A549 (cell line): ENCODE results near the gene RFX3. TPM values are rescaled to one million over a fixed set of nuclear protein-coding genes. Genes with fewer than 3 reads are reported as not detected.

Experiments used
- ATAC-seq, 2 experiments: fragments of 200-7000 bp in 1 of 2; fragments of >200 bp in 1 of 2; cut with Nextera tagmentation in 1 of 2; cut with Tn5 transposase in 1 of 2; 3 replicates each; pipeline versions ENCODE4 v1.8.0 to v1.9.1; 2018 to 2020; ENCODE audit warnings: mild to moderate bottlenecking in 1 of 2, moderate library complexity in 1 of 2
- CTCF ChIA-PET: fragments of 300-600 bp; sonication (Branson Sonifier 250); formaldehyde crosslinking; extraction: SDS; loops from one replicate; lab custom pipeline; 2021; ENCODE audit warnings: antibody characterized with exemption, inconsistent platforms; lab: Yijun Ruan, JAX
- POLR2A ChIA-PET: fragments of 350-600 bp; formaldehyde crosslinking; extraction: SDS; loops from one replicate; lab custom pipeline; 2021; ENCODE audit warnings: antibody characterized with exemption, inconsistent platforms; lab: Yijun Ruan, JAX
- DNase-seq, 2 experiments: peaks; one replicate each; pipeline versions ENCODE4 v3.0.0 to v3.0.0-alpha.2; 2011 to 2016; ENCODE audit warnings: low read depth in 1 of 2, low spot score in 1 of 2
- FAIRE-seq: peaks from 2 replicates; lab custom pipeline; 2011; peaks lifted over from hg19 to GRCh38; lab: Jason Lieb, UNC
- H3K27ac ChIP-seq, 2 experiments: fragments of >200 bp; sonication (Bioruptor Twin); formaldehyde crosslinking; 3 replicates each; pipeline ENCODE4 v1.5.1; 2016 to 2017
- H3K4me1 ChIP-seq: fragments of >200 bp; sonication (Bioruptor Twin); formaldehyde crosslinking; 3 replicates; pipeline ENCODE4 v1.6.1; 2016
- H3K4me2 ChIP-seq: fragments of >200 bp; sonication (Bioruptor Twin); formaldehyde crosslinking; 3 replicates; pipeline ENCODE4 v1.6.1; 2016
- H3K4me3 ChIP-seq: fragments of >200 bp; sonication (Bioruptor Twin); formaldehyde crosslinking; 3 replicates; pipeline ENCODE4 v1.5.1; 2016
- H3K9me3 ChIP-seq: fragments of >200 bp; sonication (Bioruptor Twin); formaldehyde crosslinking; 3 replicates; pipeline ENCODE4 v1.6.1; 2016
- ATOH8 ChIP-seq: fragments of 250-450 bp; sonication (Bioruptor Pico); IDR thresholded peaks from 2 replicates; pipeline ENCODE4 v1.5.0; 2020; ENCODE audit warnings: low read depth, mild to moderate bottlenecking, moderate library complexity
- CBX2 ChIP-seq: fragments of 200-600 bp; sonication (generic); IDR thresholded peaks from 2 replicates; pipeline ENCODE4 v1.6.1; 2016; ENCODE audit warnings: low read depth, mild to moderate bottlenecking, borderline replicate concordance
- CEBPB ChIP-seq, 2 experiments: fragments of >200 bp in 1 of 2; sonication (Bioruptor Twin) in 1 of 2; formaldehyde crosslinking in 1 of 2; IDR thresholded peaks; 2 replicates each; pipeline ENCODE4 v1.6.1; 2012 to 2016
- CHD2 ChIP-seq: fragments of 150-350 bp; IDR thresholded peaks from 2 replicates; pipeline ENCODE4 v1.6.1; 2014; ENCODE audit warnings: low read length; ENCODE audit not compliant: partially characterized antibody
- CTCF ChIP-seq: fragments of >200 bp; sonication (Bioruptor Twin); formaldehyde crosslinking; IDR thresholded peaks from 3 replicates; pipeline ENCODE4 v1.5.1; 2016
- E2F6 ChIP-seq: IDR thresholded peaks from 2 replicates; pipeline ENCODE4 v1.6.1; 2012; ENCODE audit warnings: low read depth, borderline replicate concordance
- EHF ChIP-seq: fragments of 250-450 bp; sonication (Bioruptor Pico); IDR thresholded peaks from 2 replicates; pipeline ENCODE4 v1.5.0; 2020; ENCODE audit warnings: mild to moderate bottlenecking
- EP300 ChIP-seq, 2 experiments: fragments of >200 bp; sonication (Bioruptor Twin); formaldehyde crosslinking; IDR thresholded peaks; 2 replicates in 1 of 2; 3 replicates in 1 of 2; pipeline ENCODE4 v1.6.1; 2016 to 2017
- ESRRA ChIP-seq: fragments of 150-350 bp; IDR thresholded peaks from 2 replicates; pipeline ENCODE4 v1.6.1; 2014; ENCODE audit warnings: mild to moderate bottlenecking, low read length, borderline replicate concordance
- FOSB ChIP-seq: fragments of 250-450 bp; sonication (Bioruptor Pico); IDR thresholded peaks from 2 replicates; pipeline ENCODE4 v1.5.0; 2020; ENCODE audit warnings: mild to moderate bottlenecking, moderate library complexity
- GATA3 ChIP-seq: IDR thresholded peaks from 2 replicates; pipeline ENCODE4 v1.6.1; 2012; ENCODE audit warnings: borderline replicate concordance
- HEYL ChIP-seq: fragments of 250-450 bp; sonication (Bioruptor Pico); IDR thresholded peaks from 2 replicates; pipeline ENCODE4 v1.8.0; 2021; ENCODE audit warnings: mild to moderate bottlenecking, moderate library complexity
- HOXA7 ChIP-seq: fragments of 250-450 bp; sonication (Bioruptor Pico); IDR thresholded peaks from 2 replicates; pipeline ENCODE4 v1.5.0; 2020; ENCODE audit warnings: mild to moderate bottlenecking, moderate library complexity
- HOXB13 ChIP-seq: fragments of 250-450 bp; sonication (Bioruptor Pico); IDR thresholded peaks from 2 replicates; pipeline ENCODE4 v1.5.0; 2020; ENCODE audit warnings: low read depth, mild to moderate bottlenecking, moderate library complexity
- JUN ChIP-seq, 2 experiments: fragments of >200 bp; sonication (Bioruptor Twin); formaldehyde crosslinking; IDR thresholded peaks; 2 replicates in 1 of 2; 3 replicates in 1 of 2; pipeline ENCODE4 v1.6.1; 2016 to 2017
- JUNB ChIP-seq: fragments of >200 bp; sonication (Bioruptor Twin); formaldehyde crosslinking; IDR thresholded peaks from 2 replicates; pipeline ENCODE4 v1.6.1; 2016
- MAFK ChIP-seq: fragments of 450-650 bp; IDR thresholded peaks from 2 replicates; pipeline ENCODE4 v1.6.1; 2014; ENCODE audit not compliant: partially characterized antibody
- MYC ChIP-seq: IDR thresholded peaks from 2 replicates; pipeline ENCODE4 v1.6.1; 2012; ENCODE audit warnings: mild to moderate bottlenecking, inconsistent platforms, low read length, improper control_type of control experiment, borderline replicate concordance
- RAD21 ChIP-seq, 2 experiments: fragments of >200 bp in 1 of 2; sonication (Bioruptor Twin) in 1 of 2; formaldehyde crosslinking in 1 of 2; IDR thresholded peaks in 1 of 2; conservative IDR thresholded peaks in 1 of 2; 2 replicates in 1 of 2; 3 replicates in 1 of 2; pipeline ENCODE4 v1.6.1; 2012 to 2018; ENCODE audit warnings: inconsistent platforms in 1 of 2
- RFX5 ChIP-seq: fragments of 450-650 bp; IDR thresholded peaks from 2 replicates; pipeline ENCODE4 v1.7.1; 2014; ENCODE audit warnings: antibody characterized with exemption, mild to moderate bottlenecking, moderate library complexity
- RNF2 ChIP-seq: fragments of 200-600 bp; sonication (generic); IDR thresholded peaks from 2 replicates; pipeline ENCODE4 v1.6.1; 2016; ENCODE audit warnings: low read depth, mild to moderate bottlenecking, antibody characterized with exemption, moderate library complexity, borderline replicate concordance
- SMC3 ChIP-seq: fragments of >200 bp; sonication (Bioruptor Twin); formaldehyde crosslinking; IDR thresholded peaks from 3 replicates; pipeline ENCODE4 v1.6.1; 2018; ENCODE audit warnings: inconsistent platforms
- ZC3H11A ChIP-seq: fragments of 450-650 bp; IDR thresholded peaks from 2 replicates; pipeline ENCODE4 v1.6.1; 2014; ENCODE audit warnings: antibody characterized with exemption, mild to moderate bottlenecking
- ZFP36 ChIP-seq: fragments of 450-650 bp; IDR thresholded peaks from 2 replicates; pipeline ENCODE4 v1.6.1; 2014; ENCODE audit warnings: borderline replicate concordance; ENCODE audit not compliant: partially characterized antibody
- WGBS: methylation state at CpG from one replicate; pipeline ENCODE4 v1.1.6; 2017; ENCODE audit errors: missing lambda C conversion rate; 5-methylcytosine and 5-hydroxymethylcytosine counted together
- polyA plus RNA-seq, 4 experiments: library from polyadenylated mRNA; depleted of rRNA in 3 of 4; stranded (reverse); fragments of >200 nt; fragmentation: RNase III in 1 of 4; extraction: RNeasy Plus Mini Kit Qiagen cat#74134 plus additional on column Dnase treatment in 1 of 4; gene quantifications; 2 replicates in 3 of 4; 3 replicates in 1 of 4; pipeline ENCODE4 v1.2.3, GENCODE V29; 2011 to 2017

The RFX3 gene
- polyA plus RNA-seq, 2 of the 4 experiments (the other 2 are of a cell fraction) = 1.3 to 7.9 TPM

GRCh38 chr9:3348169-3348568 lies 177.6 kb downstream of the RFX3 start:
- ATAC-seq (no peak), DNase-seq (no peak), FAIRE-seq (no peak)
- ChIA-PET POLR2A (no interaction called here), CTCF (no interaction called here)
- Histone ChIP-seq H3K27ac (no peak overlapping the region), H3K4me1 (no peaks in the 10 kb centered on the region), H3K4me3 (no peak overlapping the region), H3K4me2 (no peak overlapping the region), H3K9me3 (no peaks in the 10 kb centered on the region)
- TF ChIP-seq ESRRA (no peak), CEBPB (IDR thresholded peaks at IDR 0.05) (no peak), RFX5 (no peak), MYC (no peak), ZC3H11A (no peak)
- WGBS = 80% methylated on average over 3 of the region's 3 CpGs

- CTCF ChIA-PET = no interaction called here
- FAIRE-seq = no peak
- DNase-seq = no peak
- Histone ChIP-seq H3K27ac (no peak overlapping the region), H3K9me3 (no peaks in the 10 kb centered on the region), H3K4me3 (no peak overlapping the region), H3K4me1 (no peaks in the 10 kb centered on the region), H3K4me2 (no peak overlapping the region)
- ATAC-seq = no peak
- POLR2A ChIA-PET = no interaction called here
- WGBS = 91% methylated on average over 3 of the region's 3 CpGs
- TF ChIP-seq CBX2 (no peak), RNF2 (no peak), HEYL (CRISPR knock-in tag) (no peak), SMC3 (no peak), ESRRA (no peak), HOXA7 (no peak), EHF (CRISPR knock-in tag) (no peak), GATA3 (no peak), JUN (IDR thresholded peaks at IDR 0.05) (no peak), CHD2 (no peak), ZFP36 (no peak)
Measured at GRCh38 chr9:3346549-3346948, 179.3 kb downstream of the RFX3 start.

- Histone ChIP-seq H3K4me2 (no peak overlapping the region), H3K4me1 (no peaks in the 10 kb centered on the region), H3K4me3 (no peak overlapping the region), H3K27ac (no peak overlapping the region), H3K9me3 (no peaks in the 10 kb centered on the region)
- FAIRE-seq = no peak
- CTCF ChIA-PET = interaction anchor here (1.2 kb wide), 1 partner anchor 13 kb away, joined by 3 read pairs; no protein-coding TSS in a partner anchor
- TF ChIP-seq HOXB13 = no peak
- TF ChIP-seq MAFK = no peak
- TF ChIP-seq ZC3H11A = no peak
- no peak for TF ChIP-seq RFX5
- no peak for TF ChIP-seq CHD2
- no peak for TF ChIP-seq ATOH8 (CRISPR knock-in tag)
- TF ChIP-seq JUNB = no peak
- no peak for TF ChIP-seq FOSB (CRISPR knock-in tag)
- TF ChIP-seq CTCF = no peak
- no peak for TF ChIP-seq E2F6
- TF ChIP-seq RAD21 (conservative IDR thresholded peaks at IDR 0.05 in 1 of 2, IDR thresholded peaks at IDR 0.05 in 1 of 2) = no peak
- no peak for TF ChIP-seq EP300 (IDR thresholded peaks at IDR 0.05)
- no peak for DNase-seq
- no peak for ATAC-seq
- POLR2A ChIA-PET = no interaction called here
Measured at GRCh38 chr9:3343671-3344070, 182.1 kb downstream of the RFX3 start.
